AG04449 (cell line): Measurements from ENCODE around the gene MARK2.

ENCODE experiments used
- CTCF ChIA-PET: fragments of 350-600 bp; formaldehyde crosslinking; extraction: SDS; loops from one replicate; lab custom pipeline; 2021; ENCODE audit warnings: antibody characterized with exemption; lab: Yijun Ruan, JAX
- POLR2A ChIA-PET: fragments of 400-600, 350-600 bp; formaldehyde crosslinking; extraction: SDS; loops from one replicate; lab custom pipeline; 2020; ENCODE audit warnings: antibody characterized with exemption, inconsistent platforms; lab: Yijun Ruan, JAX
- DNase-seq: peaks from one replicate; pipeline ENCODE4 v3.0.0-alpha.2; 2010; ENCODE audit warnings: low read depth, low spot score
- H3K4me3 ChIP-seq: 2 replicates; pipeline ENCODE4 v1.5.1; 2011; ENCODE audit warnings: low read depth, mild to moderate bottlenecking, control low read depth, low read length
- TF ChIP-seq, protein P1 (sequence below): IDR thresholded peaks from one replicate; pipeline ENCODE4 v1.5.1; 2011; ENCODE audit warnings: mild to moderate bottlenecking, moderate library complexity, low read length, control low read depth, inconsistent platforms; ENCODE audit not compliant: insufficient read depth; ENCODE audit errors: missing control alignments

The MARK2 gene

GRCh38 chr11:63874511-63874910, 35.6 kb downstream of the MARK2 start:
- DNase-seq = no peak
- ChIA-PET CTCF (interaction anchor here (1.1 to 1.7 kb wide), 2 partner anchors 8 to 166 kb away, joined by 3 to 6 read pairs; no protein-coding TSS in a partner anchor), POLR2A (no interaction called here)
- TF ChIP-seq, protein P1, sequence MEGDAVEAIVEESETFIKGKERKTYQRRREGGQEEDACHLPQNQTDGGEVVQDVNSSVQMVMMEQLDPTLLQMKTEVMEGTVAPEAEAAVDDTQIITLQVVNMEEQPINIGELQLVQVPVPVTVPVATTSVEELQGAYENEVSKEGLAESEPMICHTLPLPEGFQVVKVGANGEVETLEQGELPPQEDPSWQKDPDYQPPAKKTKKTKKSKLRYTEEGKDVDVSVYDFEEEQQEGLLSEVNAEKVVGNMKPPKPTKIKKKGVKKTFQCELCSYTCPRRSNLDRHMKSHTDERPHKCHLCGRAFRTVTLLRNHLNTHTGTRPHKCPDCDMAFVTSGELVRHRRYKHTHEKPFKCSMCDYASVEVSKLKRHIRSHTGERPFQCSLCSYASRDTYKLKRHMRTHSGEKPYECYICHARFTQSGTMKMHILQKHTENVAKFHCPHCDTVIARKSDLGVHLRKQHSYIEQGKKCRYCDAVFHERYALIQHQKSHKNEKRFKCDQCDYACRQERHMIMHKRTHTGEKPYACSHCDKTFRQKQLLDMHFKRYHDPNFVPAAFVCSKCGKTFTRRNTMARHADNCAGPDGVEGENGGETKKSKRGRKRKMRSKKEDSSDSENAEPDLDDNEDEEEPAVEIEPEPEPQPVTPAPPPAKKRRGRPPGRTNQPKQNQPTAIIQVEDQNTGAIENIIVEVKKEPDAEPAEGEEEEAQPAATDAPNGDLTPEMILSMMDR = no peak
- no peak overlapping the region for H3K4me3 ChIP-seq

DNA sequence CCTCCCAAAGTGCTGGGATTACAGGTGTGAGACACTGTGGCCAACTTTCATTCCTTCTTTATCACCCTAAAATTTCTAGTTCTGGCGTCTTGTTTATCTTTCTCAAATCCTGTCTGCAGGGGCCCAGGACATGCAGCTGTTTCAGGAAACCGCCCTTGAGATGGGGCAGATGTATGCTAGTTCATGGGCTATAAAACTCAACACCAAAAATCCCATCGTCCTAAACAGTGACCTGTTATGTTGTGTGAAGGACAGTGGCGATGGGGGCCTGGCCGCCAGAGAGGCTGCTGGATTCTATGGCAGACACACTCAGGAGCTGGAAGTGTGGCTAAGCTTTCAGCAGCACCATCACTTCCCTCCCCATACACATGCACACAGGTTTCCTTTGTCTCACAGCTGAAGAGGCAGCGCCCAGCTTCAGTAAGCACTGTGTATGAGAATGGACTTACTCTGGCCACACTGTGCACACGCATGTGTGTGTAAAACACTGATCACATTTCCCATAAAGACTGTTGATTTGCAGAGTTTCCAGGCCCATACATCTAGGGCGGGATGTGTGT, 36.7 kb downstream of the MARK2 start:
- H3K4me3 ChIP-seq = no peak overlapping the region
- TF ChIP-seq, protein P1 = no peak
- ChIA-PET CTCF (interaction anchor here (1.1 to 1.5 kb wide), 6 partner anchors 10 to 165 kb away, joined by 3 to 5 read pairs (median 3); partner anchors contain the start of gene MARK2), POLR2A (interaction anchor here (1.9 kb wide), 1 partner anchor 30 kb away, joined by 4 read pairs; no protein-coding TSS in a partner anchor)
- no peak for DNase-seq

DNA sequence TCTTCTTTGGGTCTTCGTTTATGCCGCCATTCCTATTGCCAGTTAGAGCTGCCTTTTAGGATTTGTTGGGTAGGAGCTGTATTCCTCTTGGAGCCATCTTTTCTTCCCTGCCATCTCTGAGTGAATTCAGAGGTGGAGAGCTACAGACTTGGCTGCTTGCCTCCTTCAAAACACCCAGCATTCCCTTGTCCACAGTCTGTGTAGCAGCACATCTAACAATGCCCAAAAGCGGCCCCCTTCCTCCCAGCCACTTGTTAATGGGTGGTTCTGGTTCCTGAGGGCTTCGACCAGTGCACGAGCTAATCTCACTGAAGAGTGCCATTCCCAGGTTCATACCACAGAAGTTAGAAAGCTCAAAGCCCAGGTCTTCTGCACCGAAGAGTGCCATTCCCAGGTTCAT, 37.7 kb downstream of the MARK2 start:
- TF ChIP-seq, protein P1 = no peak
- no peak overlapping the region for H3K4me3 ChIP-seq
- ChIA-PET POLR2A (interaction anchor here (1.9 kb wide), 1 partner anchor 31 kb away, joined by 4 read pairs; no protein-coding TSS in a partner anchor), CTCF (interaction anchor here (1.1 to 1.5 kb wide), 4 partner anchors 14 to 40 kb away, joined by 3 to 5 read pairs (median 3); partner anchors contain the start of gene MARK2)
- no peak for DNase-seq

GRCh38 chr11:63877658-63878241, 38.8 kb downstream of the MARK2 start:
- no peak for DNase-seq
- TF ChIP-seq, protein P1 = no peak
- H3K4me3 ChIP-seq = no peak overlapping the region
- CTCF ChIA-PET = interaction anchor here (0.6 to 2.2 kb wide), 7 partner anchors 9 to 140 kb away, joined by 3 to 7 read pairs (median 3); partner anchors contain the start of gene MARK2
- POLR2A ChIA-PET = interaction anchor here (0.6 kb wide), 1 partner anchor 15 kb away, joined by 3 read pairs; no protein-coding TSS in a partner anchor

DNA sequence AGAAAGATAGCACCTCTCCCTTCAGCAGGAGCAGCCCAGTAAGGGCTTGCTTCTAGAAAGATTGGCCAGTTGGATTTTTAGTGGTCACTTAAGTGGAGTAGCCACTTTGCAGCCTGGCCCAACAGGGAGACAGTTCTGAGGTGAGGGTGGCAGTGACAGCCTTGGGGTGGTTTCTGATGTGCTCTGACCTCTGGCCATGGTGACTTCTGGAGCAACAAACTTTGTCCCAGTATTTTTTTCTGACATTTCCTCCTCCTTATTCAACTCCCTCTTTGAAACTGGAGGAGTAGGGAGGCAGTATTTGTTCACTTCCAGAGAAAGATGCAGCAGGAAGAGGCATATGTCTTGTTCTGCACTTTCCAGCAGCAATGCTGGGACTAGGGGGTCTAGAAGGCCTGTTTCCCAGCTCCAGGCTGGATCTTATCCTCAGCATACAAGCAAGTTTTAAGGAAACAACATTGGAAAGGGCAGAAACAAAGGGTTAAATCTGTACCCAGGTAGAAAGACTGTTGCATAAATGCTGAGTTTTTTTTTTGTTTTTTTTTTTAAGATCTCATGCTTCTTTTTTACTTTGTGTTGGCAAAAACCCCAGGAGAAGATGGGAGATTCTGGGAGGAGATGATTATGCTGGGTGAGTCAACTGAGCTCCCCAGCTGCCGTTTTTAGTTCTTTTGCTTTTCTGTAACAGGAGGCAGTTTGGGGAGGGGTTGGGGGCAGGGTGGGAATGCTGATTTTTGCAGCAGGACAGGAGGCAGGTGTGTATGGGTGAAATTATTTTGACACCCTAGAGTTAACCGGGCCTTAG, 40.9 kb downstream of the MARK2 start:
- TF ChIP-seq, protein P1 = no peak
- POLR2A ChIA-PET = interaction anchor here (0.6 to 0.7 kb wide), 2 partner anchors 21 to 145 kb away, joined by 4 read pairs; no protein-coding TSS in a partner anchor
- DNase-seq = no peak
- no peak overlapping the region for H3K4me3 ChIP-seq
- CTCF ChIA-PET = interaction anchor here (0.7 to 2.2 kb wide), 6 partner anchors 10 to 66 kb away, joined by 3 to 7 read pairs (median 3); no protein-coding TSS in a partner anchor
